GM19455 (cell line): ENCODE results near the gene GPATCH8.

Source experiments
- ATAC-seq: cut with Tn5 transposase; IDR thresholded peaks from one replicate; pipeline ENCODE4 v1.9.1; 2021; ENCODE audit not compliant: unreplicated experiment

GPATCH8 gene

DNA sequence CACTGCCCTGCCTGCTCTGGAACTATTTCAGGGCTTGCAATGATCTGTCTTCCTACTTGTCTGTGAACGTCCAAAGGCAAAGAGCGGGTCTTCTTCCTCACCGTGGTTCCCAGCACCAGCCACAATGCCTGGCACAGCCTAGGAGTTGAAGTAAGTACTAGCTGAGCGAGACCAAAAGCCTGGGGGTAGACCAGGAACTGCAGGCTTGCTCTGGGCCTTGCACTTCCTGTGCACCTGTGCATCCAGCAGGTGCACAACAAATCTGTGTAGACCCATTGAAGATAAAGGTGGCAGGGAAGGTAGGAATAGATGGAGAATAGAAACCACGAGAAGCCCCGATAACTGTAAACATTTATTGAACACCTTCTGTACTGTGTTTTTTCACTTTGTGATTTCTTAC is 144.2 kb downstream of the GPATCH8 start:
- ATAC-seq = no peak

GRCh38 chr17:44358066-44358465 is 145.1 kb downstream of the GPATCH8 start:
- ATAC-seq = no peak

DNA sequence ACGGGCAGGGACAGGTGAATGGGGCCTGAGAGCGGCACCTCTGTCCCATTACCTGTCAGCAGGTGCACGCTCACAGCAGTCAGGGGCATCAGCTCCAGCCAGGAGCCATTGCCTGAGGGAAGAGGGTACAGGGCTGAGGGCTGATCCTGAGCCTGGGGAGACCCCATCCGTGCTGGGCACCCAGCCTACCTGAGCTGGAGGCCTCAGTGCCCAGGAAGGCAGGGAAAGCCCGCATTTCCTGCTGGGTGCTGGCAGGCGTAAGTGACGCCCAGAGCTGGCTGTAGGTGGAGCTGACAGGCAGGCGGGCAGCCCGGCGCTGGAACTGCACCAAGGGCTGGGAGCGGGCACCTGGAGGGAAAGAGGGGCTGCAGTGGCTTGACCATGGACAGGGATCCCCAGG is 147.0 kb downstream of the GPATCH8 start:
- no peak for ATAC-seq

- no peak for ATAC-seq
Observed at GRCh38 chr17:44355642-44356099, 147.5 kb downstream of the GPATCH8 start.

DNA sequence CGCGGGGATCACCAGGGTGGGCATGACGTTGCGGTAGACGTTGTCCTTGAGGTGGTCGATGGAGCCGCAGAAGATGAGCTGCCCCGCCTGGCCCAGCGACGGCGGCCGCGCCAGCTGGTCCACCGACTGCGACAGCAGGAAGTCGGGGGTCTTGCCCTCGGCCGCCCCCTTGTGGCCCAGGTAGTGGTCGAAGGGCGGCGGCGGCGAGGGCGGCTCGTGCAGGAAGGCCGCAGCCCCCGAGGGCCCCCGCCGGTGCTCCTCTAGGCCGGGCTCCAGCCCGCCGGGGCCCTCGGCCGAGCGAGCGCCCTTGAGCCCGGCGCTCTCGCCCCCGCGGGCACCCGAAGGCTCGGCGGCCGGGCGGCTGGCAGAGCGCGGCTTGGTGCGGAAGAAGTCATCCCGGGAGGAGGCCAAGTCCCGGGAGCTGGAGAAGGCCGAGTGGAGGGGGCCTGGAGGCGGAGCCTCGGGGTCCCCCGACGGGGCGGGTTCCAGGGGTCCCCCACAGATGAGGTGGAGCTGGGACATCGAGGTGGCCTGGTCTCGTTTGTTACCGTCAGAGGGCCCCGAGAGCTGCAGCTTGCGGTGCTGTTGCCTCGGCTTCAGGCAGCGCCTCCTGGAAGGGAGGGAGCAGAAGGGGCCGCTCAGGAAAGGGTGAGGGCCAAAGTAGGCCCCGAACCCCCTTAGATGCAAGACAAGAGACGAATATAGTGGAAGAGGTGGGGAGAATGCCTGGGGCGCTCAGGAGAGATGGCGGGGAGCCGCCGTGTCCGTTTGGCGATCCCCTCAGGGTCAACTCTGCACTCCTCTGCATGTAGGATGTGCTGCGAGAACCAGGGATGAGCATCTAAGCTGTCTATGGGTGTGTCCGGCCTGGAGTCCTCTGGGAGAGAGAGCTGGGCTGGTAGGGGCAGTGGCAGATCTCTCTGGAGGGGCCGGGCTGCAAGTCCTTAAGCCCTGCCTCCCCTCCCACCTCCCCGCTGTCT is 148.3 kb downstream of the GPATCH8 start:
- no peak for ATAC-seq

GRCh38 chr17:44353672-44354331 is 149.4 kb downstream of the GPATCH8 start:
- no peak for ATAC-seq

DNA sequence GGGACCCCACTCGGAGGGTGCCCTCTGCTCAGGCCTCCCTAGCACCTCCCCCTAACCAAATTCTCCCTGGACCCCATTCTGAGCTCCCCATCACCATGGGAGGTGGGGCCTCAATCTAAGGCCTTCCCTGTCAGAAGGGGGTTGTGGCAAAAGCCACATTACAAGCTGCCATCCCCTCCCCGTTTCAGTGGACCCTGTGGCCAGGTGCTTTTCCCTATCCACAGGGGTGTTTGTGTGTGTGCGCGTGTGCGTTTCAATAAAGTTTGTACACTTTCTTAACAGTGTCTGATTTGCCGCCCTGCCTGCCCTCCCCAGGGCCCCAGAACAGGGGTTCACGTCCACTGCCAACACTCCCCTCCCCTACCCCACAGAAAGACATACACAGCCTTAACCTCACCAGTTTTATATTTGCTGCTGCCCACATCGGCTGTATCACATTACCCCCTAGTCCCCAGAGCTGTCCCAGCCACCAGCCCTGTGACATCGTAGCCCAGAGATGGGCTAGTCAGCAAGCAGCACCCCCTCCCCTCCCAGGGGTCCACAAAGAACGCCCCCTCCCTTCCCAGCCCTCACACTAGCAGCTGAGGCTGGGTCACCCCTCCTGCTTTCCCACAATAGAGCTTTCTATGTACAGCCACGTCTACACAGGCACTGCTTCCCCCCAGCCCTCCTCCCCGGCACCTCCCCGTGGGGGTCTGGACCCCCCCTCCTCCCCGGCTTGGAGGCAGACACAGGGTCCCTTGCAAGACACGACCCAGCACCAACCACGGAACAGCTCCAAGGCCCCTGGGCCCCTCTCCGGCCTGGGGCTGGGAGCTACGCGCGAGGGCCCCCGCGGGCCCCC is 150.2 kb downstream of the GPATCH8 start:
- no peak for ATAC-seq

GRCh38 chr17:44351961-44352827 is 151.0 kb downstream of the GPATCH8 start:
- no peak for ATAC-seq

DNA sequence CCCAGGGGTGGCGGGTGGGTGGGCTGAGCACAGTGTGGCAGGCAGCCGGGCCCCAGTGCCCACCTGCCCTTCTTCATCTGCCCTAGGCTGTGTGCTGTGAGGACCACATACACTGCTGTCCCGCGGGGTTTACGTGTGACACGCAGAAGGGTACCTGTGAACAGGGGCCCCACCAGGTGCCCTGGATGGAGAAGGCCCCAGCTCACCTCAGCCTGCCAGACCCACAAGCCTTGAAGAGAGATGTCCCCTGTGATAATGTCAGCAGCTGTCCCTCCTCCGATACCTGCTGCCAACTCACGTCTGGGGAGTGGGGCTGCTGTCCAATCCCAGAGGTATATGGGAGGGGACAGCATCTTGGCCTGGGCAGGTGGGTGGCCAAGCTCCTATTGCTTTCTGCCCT is 151.7 kb downstream of the GPATCH8 start:
- no peak for ATAC-seq

DNA sequence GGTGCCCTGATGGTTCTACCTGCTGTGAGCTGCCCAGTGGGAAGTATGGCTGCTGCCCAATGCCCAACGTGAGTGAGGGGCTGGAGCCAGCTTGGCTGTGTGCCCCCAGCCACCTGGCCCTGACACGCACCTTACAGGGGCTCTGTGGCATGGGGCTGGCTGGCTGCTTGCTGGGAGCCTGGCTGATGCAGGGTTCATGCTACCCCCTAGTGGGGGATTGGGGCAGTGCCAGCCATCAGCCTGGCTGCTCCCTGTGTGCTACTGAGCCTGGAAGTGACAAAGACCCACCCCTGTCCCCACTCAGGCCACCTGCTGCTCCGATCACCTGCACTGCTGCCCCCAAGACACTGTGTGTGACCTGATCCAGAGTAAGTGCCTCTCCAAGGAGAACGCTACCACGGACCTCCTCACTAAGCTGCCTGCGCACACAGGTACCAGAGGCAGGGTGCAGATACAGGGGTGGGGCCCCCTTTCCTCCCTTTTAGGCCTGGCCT is 152.4 kb downstream of the GPATCH8 start:
- ATAC-seq = no peak

GRCh38 chr17:44349553-44350070 is 153.6 kb downstream of the GPATCH8 start:
- ATAC-seq = no peak

- ATAC-seq = peak; percentile 1
Observed at GRCh38 chr17:44348988-44349364, 154.2 kb downstream of the GPATCH8 start.

- ATAC-seq = peak; percentile 30
Observed at GRCh38 chr17:44348234-44348987, 154.8 kb downstream of the GPATCH8 start.
